Colonic mucosa (tissue), 4 donors: ENCODE data around the gene TTYH3. TPM values are rescaled to one million over a fixed set of nuclear protein-coding genes. Genes with fewer than 3 reads are reported as not detected.

ENCODE experiments used
- DNase-seq: peaks from one replicate; pipeline ENCODE4 v3.0.0-alpha.2; 2020
- H3K27ac ChIP-seq: fragments of 200-600 bp; one replicate; pipeline ENCODE4 v1.8.0; 2021
- H3K27me3 ChIP-seq: fragments of 200-600 bp; one replicate; pipeline ENCODE4 v1.8.0; 2021
- H3K36me3 ChIP-seq: fragments of 200-600 bp; one replicate; pipeline ENCODE4 v1.8.0; 2021
- H3K4me1 ChIP-seq: fragments of 200-600 bp; one replicate; pipeline ENCODE4 v1.8.0; 2021; ENCODE audit warnings: mild to moderate bottlenecking
- H3K4me3 ChIP-seq: fragments of 200-600 bp; one replicate; pipeline ENCODE4 v1.8.0; 2021
- H3K9ac ChIP-seq, 2 donors: one replicate each; pipeline ENCODE4 v1.7.0; 2013; ENCODE audit warnings: control low read depth in 2 of 2, low read depth in 2 of 2, low read length in 2 of 2
- H3K9me3 ChIP-seq: fragments of 200-600 bp; one replicate; pipeline ENCODE4 v1.8.0; 2021
- intact Hi-C: fragments of 100-400 bp; cut with DNase I; formaldehyde crosslinking; loops from one replicate; pipeline ENCODE4 v1.14.1; 2022
- total RNA-seq, 2 donors: library from RNA; stranded (reverse); fragmentation: NEBNext Ultra II Directional in 1 of 2; extraction: Animal tissue kit (Norgen Biotek cat#: 25700) in 1 of 2; gene quantifications; one replicate each; pipeline ENCODE4 v1.2.1, GENCODE V29; 2021
- TF ChIP-seq, protein P1 (sequence below): fragments of 200-600 bp; IDR thresholded peaks from one replicate; pipeline ENCODE4 v1.8.0; 2022; ENCODE audit warnings: antibody characterized with exemption, mild to moderate bottlenecking
- donor health status: healthy.
- donor health status: DM: no; HTN: no; CAD: no.
- donor health status: DM: no; HTN: no; CAD: no.

The TTYH3 gene
- total RNA-seq, 2 donors from 2014 or later: 50.0 to 59.5 TPM

DNA sequence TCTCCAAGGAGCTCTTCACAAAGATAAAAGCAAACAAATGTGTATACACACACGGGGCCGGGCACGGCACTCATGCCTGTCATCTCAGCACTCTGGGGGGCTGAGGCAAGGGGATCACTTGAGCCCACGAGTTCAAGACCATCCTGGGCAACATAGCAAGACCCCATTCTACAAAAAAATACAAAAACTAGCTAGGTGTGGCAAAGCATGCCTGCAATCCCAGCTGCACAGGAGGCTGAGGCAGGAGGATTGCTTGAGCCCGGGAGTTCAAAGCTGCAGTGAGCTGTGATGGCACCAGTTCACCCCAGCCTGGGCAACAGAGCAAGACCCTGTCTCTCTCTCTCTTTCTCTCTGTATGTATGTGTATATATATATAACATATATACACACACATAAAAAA is 22.3 kb downstream of the TTYH3 start:
- intact Hi-C loops: no loop called here
- no peaks in the 10 kb centered on the region for H3K27me3 ChIP-seq
- H3K9me3 ChIP-seq: no peaks in the 10 kb centered on the region
- no peak overlapping the region for H3K4me3 ChIP-seq
- H3K27ac ChIP-seq: no peak overlapping the region
- no peaks in the 10 kb centered on the region for H3K36me3 ChIP-seq
- no peak overlapping the region for H3K9ac ChIP-seq
- no peaks in the 10 kb centered on the region for H3K4me1 ChIP-seq
- no peak for DNase-seq
- TF ChIP-seq, protein P1, sequence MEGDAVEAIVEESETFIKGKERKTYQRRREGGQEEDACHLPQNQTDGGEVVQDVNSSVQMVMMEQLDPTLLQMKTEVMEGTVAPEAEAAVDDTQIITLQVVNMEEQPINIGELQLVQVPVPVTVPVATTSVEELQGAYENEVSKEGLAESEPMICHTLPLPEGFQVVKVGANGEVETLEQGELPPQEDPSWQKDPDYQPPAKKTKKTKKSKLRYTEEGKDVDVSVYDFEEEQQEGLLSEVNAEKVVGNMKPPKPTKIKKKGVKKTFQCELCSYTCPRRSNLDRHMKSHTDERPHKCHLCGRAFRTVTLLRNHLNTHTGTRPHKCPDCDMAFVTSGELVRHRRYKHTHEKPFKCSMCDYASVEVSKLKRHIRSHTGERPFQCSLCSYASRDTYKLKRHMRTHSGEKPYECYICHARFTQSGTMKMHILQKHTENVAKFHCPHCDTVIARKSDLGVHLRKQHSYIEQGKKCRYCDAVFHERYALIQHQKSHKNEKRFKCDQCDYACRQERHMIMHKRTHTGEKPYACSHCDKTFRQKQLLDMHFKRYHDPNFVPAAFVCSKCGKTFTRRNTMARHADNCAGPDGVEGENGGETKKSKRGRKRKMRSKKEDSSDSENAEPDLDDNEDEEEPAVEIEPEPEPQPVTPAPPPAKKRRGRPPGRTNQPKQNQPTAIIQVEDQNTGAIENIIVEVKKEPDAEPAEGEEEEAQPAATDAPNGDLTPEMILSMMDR: no peak

DNA sequence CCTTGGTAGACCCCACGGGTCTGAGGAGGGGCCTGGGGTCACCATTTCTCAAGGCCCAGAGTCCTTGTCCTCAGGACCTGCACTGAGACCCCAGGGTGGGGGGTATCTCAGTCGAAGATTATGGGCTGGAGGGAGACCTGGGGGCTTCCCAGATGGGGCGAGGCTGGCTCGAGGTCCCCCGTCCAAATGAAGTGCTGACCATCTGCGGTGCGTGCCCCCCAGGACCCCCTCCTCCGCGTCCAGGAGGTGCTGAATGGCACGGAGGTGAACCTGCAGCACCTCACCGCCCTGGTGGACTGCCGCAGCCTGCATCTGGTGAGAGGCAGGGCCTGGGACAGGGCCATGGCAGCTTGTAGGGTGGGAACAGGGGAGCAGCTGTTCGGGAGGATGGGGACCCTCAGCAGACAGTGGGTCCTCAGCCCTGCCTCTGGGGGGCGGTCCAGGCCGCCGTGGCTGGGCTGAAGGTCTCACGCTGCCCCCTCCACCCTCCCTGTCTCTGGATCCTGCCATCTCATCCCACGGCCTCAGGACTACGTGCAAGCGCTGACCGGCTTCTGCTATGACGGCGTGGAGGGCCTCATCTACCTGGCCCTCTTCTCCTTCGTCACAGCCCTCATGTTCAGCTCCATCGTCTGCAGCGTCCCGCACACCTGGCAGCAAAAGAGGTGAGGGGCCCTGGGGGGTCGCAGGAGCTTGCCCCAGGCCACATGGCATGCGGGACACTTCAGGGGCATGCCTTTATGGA is 24.3 kb downstream of the TTYH3 start:
- H3K27me3 ChIP-seq: no peaks in the 10 kb centered on the region
- H3K36me3 ChIP-seq: no peaks in the 10 kb centered on the region
- H3K4me3 ChIP-seq: no peak overlapping the region
- H3K27ac ChIP-seq: no peak overlapping the region
- no peak for DNase-seq
- no peaks in the 10 kb centered on the region for H3K4me1 ChIP-seq
- H3K9me3 ChIP-seq: no peaks in the 10 kb centered on the region
- H3K9ac ChIP-seq: no peak overlapping the region
- intact Hi-C loops: no loop called here
- TF ChIP-seq, protein P1: no peak

DNA sequence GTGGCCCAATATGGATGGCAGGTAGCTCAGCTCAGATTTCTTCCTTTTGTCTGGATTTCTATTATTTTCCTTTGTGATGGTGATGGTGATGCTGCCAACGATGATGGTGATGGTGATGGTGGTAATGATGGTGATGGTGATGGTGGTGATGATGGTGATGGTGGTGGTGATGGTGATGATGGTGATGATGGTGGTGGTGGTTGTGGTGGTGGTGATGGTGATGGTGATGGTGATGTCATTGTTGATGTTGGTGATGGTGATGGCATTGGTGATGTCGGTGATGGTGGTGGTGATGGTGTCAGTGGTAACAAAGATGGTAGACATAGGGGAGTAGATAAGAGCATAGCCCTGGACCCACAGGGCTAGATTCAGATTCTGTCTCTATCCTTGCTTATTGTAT is 25.4 kb downstream of the TTYH3 start:
- no peak overlapping the region for H3K9ac ChIP-seq
- H3K27me3 ChIP-seq: no peaks in the 10 kb centered on the region
- no peak overlapping the region for H3K4me3 ChIP-seq
- no peak overlapping the region for H3K27ac ChIP-seq
- intact Hi-C loops: no loop called here
- no peak for DNase-seq
- TF ChIP-seq, protein P1: no peak
- H3K4me1 ChIP-seq: no peaks in the 10 kb centered on the region
- no peaks in the 10 kb centered on the region for H3K36me3 ChIP-seq
- no peaks in the 10 kb centered on the region for H3K9me3 ChIP-seq

DNA sequence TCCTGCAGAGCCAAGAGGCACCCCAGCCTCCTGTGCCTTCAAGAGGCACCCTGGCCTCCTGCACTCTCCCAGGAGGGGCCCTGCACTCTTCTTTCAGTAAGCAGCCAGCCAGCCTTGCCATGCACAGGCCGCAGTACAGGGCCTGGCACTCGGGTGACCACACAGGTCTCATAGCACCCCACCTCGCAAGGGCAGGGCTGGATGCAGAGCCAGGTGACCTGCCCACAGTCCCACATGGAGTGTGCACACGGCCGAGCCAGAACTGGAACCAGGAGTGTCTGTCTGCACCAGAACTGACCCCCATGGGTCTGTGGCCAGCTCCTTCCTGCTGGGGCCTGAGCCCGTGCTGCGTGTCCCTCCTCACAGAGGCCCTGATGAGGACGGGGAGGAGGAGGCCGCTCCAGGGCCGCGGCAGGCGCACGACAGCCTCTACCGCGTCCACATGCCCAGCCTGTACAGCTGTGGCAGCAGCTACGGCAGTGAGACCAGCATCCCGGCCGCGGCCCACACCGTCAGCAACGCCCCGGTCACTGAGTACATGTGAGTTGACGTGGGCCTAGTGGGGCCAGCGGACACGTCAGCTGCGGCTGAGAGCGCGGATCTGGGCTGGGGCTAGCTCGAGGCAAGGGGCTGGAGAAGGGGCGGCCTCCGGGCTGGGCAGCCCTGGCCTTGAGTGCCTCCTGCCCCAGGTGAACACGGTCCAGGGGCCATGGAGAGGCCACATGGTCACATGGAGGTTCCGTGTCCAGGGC is 26.3 kb downstream of the TTYH3 start:
- DNase-seq: no peak
- intact Hi-C loops: no loop called here
- no peak overlapping the region for H3K27ac ChIP-seq
- TF ChIP-seq, protein P1: no peak
- H3K27me3 ChIP-seq: no peaks in the 10 kb centered on the region
- H3K9ac ChIP-seq: no peak overlapping the region
- no peaks in the 10 kb centered on the region for H3K9me3 ChIP-seq
- no peak overlapping the region for H3K4me3 ChIP-seq
- no peaks in the 10 kb centered on the region for H3K4me1 ChIP-seq
- H3K36me3 ChIP-seq: no peaks in the 10 kb centered on the region

DNA sequence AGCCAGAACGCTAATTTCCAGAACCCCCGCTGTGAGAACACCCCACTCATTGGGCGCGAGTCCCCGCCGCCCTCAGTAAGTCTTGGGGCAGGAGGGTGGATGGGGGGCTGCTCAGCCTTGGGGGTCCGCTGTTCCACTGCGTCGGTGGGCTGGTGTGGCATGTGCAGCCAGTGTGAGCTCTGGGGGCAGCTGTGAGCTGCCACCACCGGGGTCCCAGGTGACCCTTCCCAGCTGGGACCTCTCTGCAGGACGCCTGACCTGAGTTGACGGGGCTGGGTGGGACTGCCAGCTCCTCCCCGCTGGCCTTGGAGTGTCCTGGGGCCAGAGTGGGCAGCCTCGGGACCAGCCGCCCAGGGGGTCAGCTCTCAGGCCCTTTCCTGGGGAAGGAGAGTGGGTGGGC is 27.2 kb downstream of the TTYH3 start:
- intact Hi-C loops: no loop called here
- Histone ChIP-seq H3K27ac (no peak overlapping the region), H3K9me3 (no peaks in the 10 kb centered on the region), H3K27me3 (no peaks in the 10 kb centered on the region), H3K9ac (no peak overlapping the region), H3K4me1 (no peaks in the 10 kb centered on the region), H3K36me3 (no peaks in the 10 kb centered on the region), H3K4me3 (no peak overlapping the region)
- no peak for DNase-seq
- TF ChIP-seq, protein P1: no peak
